NCI-H446 treated with DMSO at 0.1 percent for 48 hours (cell line): ENCODE results near the gene PSMB3.

Experiments
- DNase-seq: peaks from one replicate; lab custom pipeline; 2025; lab: John Stamatoyannopoulos, UW

Gene PSMB3

GRCh38 chr17:38752308-38753070, at the start of gene PSMB3:
Gene PSMB3 (plus strand): TSS chr17:38752741. CDS start chr17:38752827, 86 bp downstream.
- peak; percentile 99 for DNase-seq

- no peak for DNase-seq
Measured at GRCh38 chr17:38702916-38703741, 49.4 kb upstream of the PSMB3 start.

GRCh38 chr17:38703742-38704605, 48.6 kb upstream of the PSMB3 start:
- DNase-seq = no peak

GRCh38 chr17:38704606-38705522, 47.7 kb upstream of the PSMB3 start, which contains the start of gene MLLT6:
Gene MLLT6 (plus strand): TSS chr17:38705273. CDS start chr17:38705633, 360 bp downstream.
- DNase-seq = peak; percentile 32

GRCh38 chr17:38705523-38705802, 47.1 kb upstream of the PSMB3 start:
- DNase-seq = no peak

- DNase-seq = no peak
Measured at GRCh38 chr17:38705803-38706504, 46.6 kb upstream of the PSMB3 start.

GRCh38 chr17:38706505-38707216, 45.9 kb upstream of the PSMB3 start:
- no peak for DNase-seq

GRCh38 chr17:38707678-38708351, 44.7 kb upstream of the PSMB3 start:
- no peak for DNase-seq

- DNase-seq = no peak
Measured at GRCh38 chr17:38709104-38709820, 43.3 kb upstream of the PSMB3 start.

GRCh38 chr17:38709864-38710603, 42.5 kb upstream of the PSMB3 start:
- DNase-seq = no peak

- no peak for DNase-seq
Measured at GRCh38 chr17:38710604-38710962, 42.0 kb upstream of the PSMB3 start.

- DNase-seq = no peak
Measured at GRCh38 chr17:38710985-38711384, 41.6 kb upstream of the PSMB3 start.

GRCh38 chr17:38711792-38712571, 40.6 kb upstream of the PSMB3 start:
- DNase-seq = no peak

- DNase-seq = no peak
Measured at GRCh38 chr17:38712593-38712992, 39.9 kb upstream of the PSMB3 start.

GRCh38 chr17:38713456-38714075, 39.0 kb upstream of the PSMB3 start:
- no peak for DNase-seq

GRCh38 chr17:38715216-38715943, 37.2 kb upstream of the PSMB3 start:
- no peak for DNase-seq
